GM19035 (cell line): ENCODE measurements around the gene FRYL.
"Not testable (repeated sequence)": the region's sequence is repeated elsewhere in the genome, so short reads cannot be mapped to it uniquely, and the experiment has no call there.

Experiments
- ATAC-seq: cut with Tn5 transposase; IDR thresholded peaks from one replicate; pipeline ENCODE4 v1.9.1; 2021; ENCODE audit not compliant: unreplicated experiment

Gene FRYL

GRCh38 chr4:48748949-48749596, 31.0 kb downstream of the FRYL start:
- ATAC-seq = no peak

GRCh38 chr4:48746608-48747362, 33.3 kb downstream of the FRYL start:
- no peak for ATAC-seq

- ATAC-seq = not testable (repeated sequence)
Measured at GRCh38 chr4:48745223-48745622, 34.9 kb downstream of the FRYL start.

GRCh38 chr4:48742412-48742811, 37.7 kb downstream of the FRYL start:
- ATAC-seq = no peak

GRCh38 chr4:48739560-48740019, 40.5 kb downstream of the FRYL start:
- no peak for ATAC-seq

- ATAC-seq = no peak
Measured at GRCh38 chr4:48738856-48739255, 41.2 kb downstream of the FRYL start.

- ATAC-seq = not testable (repeated sequence)
Measured at GRCh38 chr4:48728906-48729496, 51.1 kb downstream of the FRYL start.

- ATAC-seq = no peak
Measured at GRCh38 chr4:48727666-48728459, 52.2 kb downstream of the FRYL start.

GRCh38 chr4:48725414-48725813, 54.7 kb downstream of the FRYL start:
- ATAC-seq = no peak

GRCh38 chr4:48722509-48723446, 57.3 kb downstream of the FRYL start:
- ATAC-seq = no peak

GRCh38 chr4:48720459-48720858, 59.6 kb downstream of the FRYL start:
- no peak for ATAC-seq

- ATAC-seq = no peak
Measured at GRCh38 chr4:48718818-48719465, 61.1 kb downstream of the FRYL start.

- not testable (repeated sequence) for ATAC-seq
Measured at GRCh38 chr4:48716285-48716684, 63.8 kb downstream of the FRYL start.

- ATAC-seq = no peak
Measured at GRCh38 chr4:48710446-48711209, 69.5 kb downstream of the FRYL start.

GRCh38 chr4:48709901-48710300, 70.2 kb downstream of the FRYL start:
- no peak for ATAC-seq

- ATAC-seq = no peak
Measured at GRCh38 chr4:48708610-48709009, 71.5 kb downstream of the FRYL start.

GRCh38 chr4:48706736-48707135, 73.3 kb downstream of the FRYL start:
- ATAC-seq = no peak

GRCh38 chr4:48705609-48706008, 74.5 kb downstream of the FRYL start:
- no peak for ATAC-seq
